Posterior vena cava (tissue), 2 donors: ENCODE data around the gene HSF5. TPM values are rescaled to one million over a fixed set of nuclear protein-coding genes. Genes with fewer than 3 reads are reported as not detected.
"Not testable (repeated sequence)": the region's sequence is repeated elsewhere in the genome, so short reads cannot be mapped to it uniquely, and the experiment has no call there.

Experiments used
- DNase-seq: peaks from one replicate; pipeline ENCODE4 v3.0.0-alpha.2; 2020; ENCODE audit warnings: low spot score
- intact Hi-C, 2 donors: fragments of 100-400 bp; cut with DNase I; formaldehyde crosslinking; loops; one replicate each; pipeline versions ENCODE4 v1.14.1 to v1.14.2; 2022 to 2023
- total RNA-seq, 2 donors: library from RNA; stranded (reverse); fragmentation: NEBNext Ultra II Directional; extraction: Animal tissue kit (Norgen Biotek cat#: 25700); gene quantifications; one replicate each; pipeline ENCODE4 v1.2.1, GENCODE V29; 2021
- donor health status: DM: yes; HTN: yes; CAD: no.
- donor health status: DM: yes; HTN: yes; CAD: no.

Gene HSF5
- total RNA-seq, 2 donors from 2014 or later: 0.05 TPM; not detected in 1

DNA sequence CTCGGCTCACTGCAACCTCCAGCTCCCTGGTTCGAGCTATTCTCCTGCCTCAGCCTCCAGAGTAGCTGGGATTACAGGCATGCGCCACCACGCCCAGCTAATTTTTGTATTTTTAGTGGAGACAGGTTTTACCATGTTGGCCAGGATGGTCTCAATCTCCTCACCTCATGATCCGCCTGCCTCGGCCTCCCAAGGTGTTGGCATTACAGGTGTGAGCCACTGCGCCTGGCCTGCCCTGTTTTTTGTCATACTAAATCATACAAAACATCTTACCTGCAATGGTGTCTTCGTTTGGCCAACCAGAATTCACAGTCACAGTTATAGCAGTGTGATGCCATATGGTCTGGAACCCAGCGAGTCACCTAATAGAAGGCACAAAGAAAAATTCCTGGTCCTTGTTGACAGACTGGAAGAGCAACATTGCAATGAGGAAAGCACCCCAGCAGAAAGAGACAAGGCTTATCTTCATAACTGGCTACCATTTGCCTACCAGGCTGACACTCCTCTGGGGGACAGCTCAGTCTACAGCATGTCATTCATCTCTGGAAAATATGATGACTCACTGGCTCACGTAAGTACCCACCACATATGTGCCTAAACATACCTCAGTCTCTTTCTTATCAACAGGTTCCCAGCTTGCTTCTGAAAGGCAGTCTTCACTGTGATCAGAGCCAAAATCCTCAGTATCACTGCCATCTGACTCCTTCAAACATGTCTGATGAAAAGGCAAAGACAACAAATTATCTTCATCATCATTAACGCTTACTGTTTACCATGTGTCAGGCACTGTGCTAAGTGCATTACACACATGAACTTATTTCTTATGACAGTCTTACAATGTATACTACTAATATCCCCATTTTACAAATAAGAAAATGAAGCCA lies 4.3 kb upstream of the HSF5 start:
- DNase-seq: no peak
- intact Hi-C loops: no loop called here

DNA sequence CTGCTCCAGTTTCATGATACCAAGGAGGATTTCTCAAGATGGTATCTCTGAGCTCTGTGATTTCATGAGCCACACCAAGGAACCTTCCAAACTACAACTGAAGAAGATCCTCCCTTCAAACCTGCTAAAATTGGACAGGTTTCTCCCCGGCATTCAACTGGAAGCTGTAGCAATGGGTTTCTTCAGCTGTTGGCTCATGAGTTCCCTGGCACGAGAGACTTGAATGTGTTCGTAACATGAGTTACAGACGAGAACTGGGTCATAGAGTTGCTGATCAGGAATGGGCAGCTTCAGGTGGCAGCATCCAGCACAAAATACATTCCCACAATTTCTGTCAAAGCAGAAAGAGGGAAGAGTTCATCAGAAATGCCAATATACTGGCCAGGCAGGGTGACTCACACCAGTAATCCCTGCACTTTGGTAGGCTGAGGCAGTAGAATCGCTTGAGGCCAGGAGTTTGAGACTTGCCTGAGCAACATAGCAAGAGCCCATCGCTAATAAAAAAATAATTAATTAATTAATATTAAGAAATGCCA lies 3.4 kb upstream of the HSF5 start:
- intact Hi-C loops: no loop called here
- no peak for DNase-seq

DNA sequence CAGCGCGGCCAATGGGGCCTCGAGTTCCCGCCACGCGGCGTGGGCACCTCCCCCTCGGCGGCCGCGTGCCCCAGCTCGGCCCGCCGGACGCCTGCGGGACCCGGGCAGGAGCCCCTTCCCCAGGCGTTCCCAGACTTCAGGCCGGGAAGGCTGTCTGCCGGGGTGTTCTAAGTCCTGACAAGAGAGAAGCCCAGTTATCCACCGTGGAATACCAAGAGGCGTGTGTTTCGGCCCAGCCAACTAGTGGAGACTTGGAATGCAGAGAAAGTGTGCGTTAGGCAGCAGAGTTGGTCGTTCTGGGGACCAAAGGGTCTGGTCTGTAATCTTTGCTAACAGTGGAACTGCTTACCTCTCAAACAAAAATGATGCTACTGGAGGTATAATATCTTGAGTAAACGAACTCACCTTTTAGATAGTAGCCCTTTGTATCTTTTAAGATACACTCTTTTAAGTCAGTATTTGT lies 251 bp upstream of the HSF5 start:
- DNase-seq: no peak
- intact Hi-C loops: no loop called here

DNA sequence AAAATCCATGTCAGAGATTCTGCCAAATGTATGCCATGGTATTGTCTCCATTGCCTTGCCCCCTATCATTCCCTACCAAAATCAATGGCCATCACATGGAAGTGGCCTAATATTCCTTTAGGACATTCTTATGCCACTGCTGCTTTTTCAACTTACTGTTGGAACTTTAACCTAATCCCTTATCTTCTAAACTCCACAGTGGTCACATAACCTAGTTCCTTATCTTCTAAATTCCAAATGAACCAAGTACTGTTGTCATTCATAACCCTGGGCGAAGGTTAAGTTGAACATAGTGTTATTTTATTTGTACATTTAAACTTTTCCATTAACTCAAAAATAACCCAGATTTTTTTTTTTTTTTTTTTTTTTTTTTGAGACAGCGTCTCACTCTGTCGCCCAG lies 3.6 kb downstream of the HSF5 start:
- DNase-seq: no peak
- intact Hi-C loops: no loop called here

DNA sequence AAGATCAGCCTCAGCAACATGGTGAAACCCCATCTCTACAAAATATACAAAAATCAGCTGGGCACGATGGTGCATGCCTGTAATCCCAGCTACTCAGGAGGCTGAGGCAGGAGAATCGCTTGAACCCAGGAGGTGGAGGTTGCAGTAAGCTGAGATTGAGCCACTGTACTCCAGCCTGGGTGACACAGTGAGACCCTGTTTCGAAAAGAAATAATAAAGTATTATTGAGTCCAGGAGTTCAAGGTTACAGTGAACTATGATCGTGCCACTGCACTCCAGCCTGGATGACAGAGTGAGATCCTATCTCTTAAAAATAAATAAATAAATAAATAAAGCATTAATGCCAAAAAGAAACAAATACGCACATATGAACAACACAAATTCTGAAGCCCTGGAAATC lies 6.4 kb downstream of the HSF5 start:
- intact Hi-C loops, DNase-seq: not testable (repeated sequence)

DNA sequence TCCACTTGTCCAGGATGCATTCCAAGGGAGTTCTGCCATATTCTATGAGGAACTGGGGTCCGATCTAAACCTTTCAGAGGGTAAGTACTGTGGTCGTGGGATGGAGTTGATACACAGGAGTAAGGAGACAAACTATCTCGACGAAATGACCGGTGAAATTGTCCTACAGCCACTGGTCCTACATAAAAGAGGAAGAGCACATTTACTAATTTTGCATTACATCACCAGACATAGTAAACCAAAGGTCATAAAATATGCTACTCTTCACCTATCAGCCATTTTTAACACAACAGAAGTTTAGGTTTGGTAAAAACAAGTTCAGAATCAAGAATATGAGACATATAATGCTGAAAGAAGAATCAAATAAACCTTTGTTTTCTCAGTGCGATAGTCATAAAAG lies 8.1 kb downstream of the HSF5 start:
- no peak for DNase-seq
- intact Hi-C loops: no loop called here

DNA sequence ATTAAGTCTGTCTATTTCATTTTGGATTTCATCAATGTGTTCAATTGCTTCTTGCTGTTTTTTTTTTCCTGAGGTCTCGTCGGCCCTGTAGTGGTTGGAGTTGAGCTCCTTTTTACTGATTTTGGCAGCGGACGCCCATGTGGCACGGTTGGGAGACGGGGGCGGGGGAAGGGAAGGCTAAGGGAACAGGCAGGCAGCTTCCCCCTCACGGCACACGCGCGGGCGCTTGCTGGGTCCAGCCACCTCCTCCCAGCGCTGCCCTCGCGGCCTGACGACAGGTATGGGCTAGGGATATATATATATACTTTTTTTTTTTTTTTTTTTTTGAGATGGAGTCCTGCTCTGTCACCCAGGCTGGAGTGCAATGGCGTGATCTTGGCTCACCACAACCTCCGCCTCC lies 11.4 kb downstream of the HSF5 start:
- intact Hi-C loops: no loop called here
- DNase-seq: no peak

DNA sequence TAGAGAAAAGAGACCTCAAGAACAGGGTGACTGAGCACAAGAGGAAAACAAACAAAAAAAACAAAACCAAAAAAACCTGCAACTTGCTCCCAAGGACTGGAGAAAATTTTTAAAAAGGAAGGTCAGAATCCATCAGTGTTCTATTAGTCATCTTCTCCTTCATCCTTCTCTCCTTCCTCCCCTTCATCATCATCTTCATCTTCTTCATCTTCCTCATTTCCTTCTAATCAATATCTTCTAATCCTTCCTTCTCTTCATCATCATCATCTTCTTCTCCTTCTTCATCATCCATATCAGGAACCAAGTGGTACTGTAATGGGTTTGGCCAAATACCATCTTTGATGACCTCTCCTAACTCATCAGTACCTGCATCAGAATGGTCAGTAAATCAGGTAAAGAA lies 12.2 kb downstream of the HSF5 start:
- no peak for DNase-seq
- intact Hi-C loops: no loop called here

DNA sequence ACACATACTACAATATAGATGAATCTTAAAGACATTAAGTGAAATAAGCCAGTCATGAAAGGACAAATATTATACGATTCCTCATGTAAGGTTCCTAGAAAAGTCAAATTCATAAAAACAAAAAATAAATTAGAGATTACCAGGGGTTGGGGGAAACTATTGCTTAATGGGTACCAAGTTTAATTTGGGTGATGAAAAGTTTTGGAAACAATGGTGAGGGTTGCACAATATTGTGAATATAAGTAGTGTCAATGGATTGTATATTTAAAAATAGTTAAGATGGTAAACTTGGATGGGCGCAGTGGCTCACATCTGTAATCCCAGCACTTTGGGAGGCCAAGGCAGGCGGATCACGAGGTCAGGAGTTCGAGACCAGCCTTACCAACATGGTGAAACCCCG lies 17.9 kb downstream of the HSF5 start:
- DNase-seq: no peak
- intact Hi-C loops: no loop called here

DNA sequence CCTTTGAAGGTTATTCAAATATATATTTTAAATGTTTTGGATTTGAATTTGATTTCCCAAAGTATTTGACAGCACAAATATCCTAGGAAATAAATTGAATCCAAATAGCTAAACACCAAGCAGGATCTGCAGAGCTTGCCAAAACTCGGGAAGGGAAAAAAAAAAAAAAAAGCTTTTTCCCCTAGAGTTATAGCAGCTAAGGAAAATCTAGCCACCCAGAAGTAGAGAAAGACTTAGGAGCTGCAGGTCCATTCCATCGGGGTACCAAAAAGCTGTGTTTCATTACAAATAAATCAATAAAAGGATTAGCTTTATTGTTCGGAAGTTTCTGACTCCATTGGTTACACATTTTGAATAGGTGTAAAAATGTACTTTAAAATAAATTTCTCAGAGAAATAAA lies 19.3 kb downstream of the HSF5 start:
- intact Hi-C loops: loop anchor here in 1 of 2 donors (5.0 kb wide), 1 partner anchor 967 kb away; no protein-coding TSS in a partner anchor
- DNase-seq: no peak

DNA sequence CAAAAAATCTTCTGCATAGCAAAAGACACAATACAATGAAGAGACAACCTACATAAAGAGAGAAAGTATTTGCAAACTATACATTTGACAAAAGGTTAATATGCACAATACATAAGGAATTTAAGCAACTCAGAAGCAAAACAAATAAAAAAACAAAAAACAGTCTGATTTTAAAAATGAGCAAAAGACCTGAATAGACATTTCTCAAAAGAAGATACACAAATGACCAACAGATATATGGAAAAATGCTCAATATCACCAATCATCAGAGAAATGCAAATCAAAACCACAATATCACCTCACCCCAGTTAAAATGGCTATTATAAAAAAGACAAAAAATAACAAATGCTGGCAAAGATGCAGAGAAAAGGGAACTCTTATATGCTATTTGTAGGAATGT lies 32.7 kb downstream of the HSF5 start:
- no peak for DNase-seq
- intact Hi-C loops: no loop called here

DNA sequence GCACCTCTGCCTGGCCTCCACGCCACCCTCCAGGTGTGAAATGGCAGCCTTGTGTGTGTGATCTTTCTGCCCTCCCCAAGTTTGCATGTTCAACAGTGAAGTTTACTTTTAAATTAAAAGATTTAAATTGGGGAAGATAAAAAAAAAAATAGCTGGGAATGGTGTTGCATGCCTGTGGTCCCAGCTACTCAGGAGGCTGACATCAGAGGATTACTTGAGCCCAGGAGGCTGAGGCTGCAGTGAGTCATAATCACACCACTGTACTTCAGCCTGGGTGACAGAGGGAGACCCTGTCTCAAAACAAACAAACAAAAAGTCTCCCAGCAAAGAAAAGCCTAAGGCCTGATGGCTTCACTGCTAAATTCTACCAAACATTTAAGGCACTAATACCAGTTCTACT lies 35.5 kb downstream of the HSF5 start:
- intact Hi-C loops: no loop called here
- DNase-seq: no peak

DNA sequence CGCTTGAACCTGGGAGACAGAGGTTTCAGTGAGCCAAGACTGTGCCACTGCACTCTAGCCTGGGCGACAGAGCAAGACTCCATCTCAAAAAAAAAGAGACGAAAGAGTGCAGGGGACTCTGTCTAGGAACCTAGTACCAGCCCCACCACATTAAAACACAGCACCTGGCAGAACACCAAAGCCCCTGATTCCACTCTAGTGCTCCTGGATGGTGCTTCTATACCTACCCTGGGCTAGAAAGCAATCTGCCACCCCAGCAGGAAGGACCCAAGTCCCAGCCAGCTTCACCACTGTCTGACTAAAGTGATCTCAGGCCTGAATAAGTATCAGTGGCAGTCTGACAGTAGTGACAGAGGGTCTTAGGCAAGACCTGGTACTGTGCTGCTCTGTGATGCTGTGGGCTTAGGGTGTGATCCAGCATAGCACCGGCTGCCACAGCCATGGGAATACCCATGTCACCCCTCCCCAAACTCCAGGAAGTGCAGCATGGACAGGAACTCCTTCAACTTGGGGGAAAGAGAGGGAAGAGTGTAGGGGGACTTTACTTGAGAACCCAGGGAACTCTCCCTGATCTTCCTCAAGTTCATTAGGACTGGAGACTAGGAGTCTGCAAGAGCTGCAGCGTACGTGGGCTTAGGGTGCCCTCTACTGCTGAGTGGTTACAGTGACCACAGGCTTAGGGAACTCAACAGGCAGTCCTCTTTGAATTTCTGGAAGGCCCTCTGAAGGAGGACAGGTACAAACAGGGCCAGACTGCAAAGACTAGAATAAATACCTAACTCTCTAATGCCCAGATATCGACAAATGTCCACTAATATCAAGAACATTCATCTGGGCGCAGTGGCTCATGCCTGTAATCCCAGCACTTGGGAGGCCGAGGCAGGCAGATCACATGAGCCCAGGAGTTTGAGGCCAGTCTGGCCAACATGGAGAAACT lies 40.9 kb downstream of the HSF5 start:
- no peak for DNase-seq
- intact Hi-C loops: no loop called here

DNA sequence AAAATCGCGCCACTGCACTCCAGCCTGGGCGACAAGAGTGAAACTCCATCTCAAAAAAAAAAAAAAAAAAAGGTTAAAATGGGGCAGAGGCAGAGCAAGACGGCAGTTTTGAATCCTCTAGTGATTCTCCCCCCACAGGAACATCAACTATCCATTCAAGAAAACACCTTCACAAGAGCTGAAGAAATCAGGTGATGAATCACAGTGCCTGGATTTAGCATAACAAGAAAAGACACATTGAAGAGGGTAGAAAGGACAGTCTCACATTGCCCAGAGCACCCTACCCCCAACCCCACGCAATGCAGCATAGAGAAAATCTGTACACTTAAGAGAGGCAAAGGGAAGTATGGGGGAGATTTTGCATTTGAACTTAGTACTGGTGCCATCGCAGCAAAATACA lies 42.1 kb downstream of the HSF5 start:
- DNase-seq: no peak
- intact Hi-C loops: no loop called here

DNA sequence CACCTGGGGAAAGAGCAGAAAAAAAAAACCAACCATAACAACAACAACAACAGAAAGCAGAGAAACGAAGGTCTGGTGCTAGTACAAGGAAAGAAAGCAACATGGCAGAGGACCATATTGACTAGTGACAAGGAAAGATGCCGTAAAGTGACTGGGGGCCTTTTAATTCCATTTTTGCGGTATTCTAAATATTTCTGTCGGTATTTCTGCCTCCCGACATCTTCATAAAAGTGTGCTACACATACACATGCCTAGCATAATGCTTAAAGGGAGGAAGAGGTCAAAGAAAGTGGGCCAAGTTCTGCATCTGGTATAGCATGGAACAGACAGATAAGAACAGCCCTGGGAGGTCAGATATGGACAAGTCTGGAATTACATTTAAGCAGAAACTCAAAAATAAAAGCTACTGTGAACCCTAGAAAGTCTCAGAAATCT lies 51.4 kb downstream of the HSF5 start:
- intact Hi-C loops: no loop called here
- no peak for DNase-seq

DNA sequence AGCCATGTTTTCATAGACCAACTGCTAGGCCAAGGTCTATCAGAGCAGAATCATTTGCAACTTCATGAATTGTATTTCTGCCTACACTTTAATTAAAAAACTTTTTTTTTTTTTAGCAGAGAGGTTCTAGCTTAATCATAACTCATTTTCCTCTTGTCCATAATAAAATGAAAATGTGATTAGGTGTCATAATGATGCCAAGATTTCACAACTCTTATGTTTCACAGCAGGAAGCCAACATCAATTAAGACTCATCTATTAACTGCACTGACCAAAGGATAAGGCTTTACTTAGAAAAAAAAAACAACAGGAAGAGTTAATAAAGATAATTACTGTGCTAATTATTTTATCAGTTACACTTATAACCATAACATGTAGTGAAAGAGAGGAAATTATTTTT lies 52.0 kb downstream of the HSF5 start:
- no peak for DNase-seq
- intact Hi-C loops: no loop called here

DNA sequence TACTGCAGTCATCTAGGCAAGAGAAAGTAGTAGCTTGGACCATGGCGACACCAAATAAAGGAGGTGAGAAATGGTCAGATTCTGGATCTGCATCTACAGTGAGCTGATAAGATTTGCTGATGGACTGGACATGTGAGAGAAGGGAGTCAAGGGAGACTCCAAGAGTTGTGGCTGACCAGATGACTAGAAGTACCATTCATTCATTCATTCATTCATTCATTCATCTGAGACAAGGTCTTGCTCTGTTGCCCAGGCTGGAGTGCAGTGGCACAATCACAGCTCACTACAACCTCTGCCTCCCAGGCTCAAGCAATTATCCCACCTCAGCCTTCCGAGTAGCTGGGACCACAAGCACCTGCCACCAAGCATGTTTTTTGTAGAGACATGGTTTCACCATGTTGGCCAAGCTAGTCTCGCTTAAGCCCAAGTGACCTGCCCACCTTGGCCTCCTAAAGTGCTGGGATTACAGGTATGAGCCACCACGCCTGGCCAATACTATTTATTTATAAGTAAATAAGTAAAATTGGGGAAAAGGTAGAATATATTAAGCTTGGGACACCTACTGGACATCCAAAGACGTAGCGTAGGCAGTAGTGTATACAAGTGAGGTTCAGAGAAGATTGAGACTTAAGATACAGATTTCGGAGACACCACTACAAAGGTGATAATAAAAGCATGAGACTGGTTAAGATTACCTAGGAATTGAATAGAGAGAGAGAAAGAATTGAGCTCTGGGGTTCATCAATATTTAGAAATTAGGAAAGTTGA lies 55.2 kb downstream of the HSF5 start:
- DNase-seq: no peak
- intact Hi-C loops: no loop called here

DNA sequence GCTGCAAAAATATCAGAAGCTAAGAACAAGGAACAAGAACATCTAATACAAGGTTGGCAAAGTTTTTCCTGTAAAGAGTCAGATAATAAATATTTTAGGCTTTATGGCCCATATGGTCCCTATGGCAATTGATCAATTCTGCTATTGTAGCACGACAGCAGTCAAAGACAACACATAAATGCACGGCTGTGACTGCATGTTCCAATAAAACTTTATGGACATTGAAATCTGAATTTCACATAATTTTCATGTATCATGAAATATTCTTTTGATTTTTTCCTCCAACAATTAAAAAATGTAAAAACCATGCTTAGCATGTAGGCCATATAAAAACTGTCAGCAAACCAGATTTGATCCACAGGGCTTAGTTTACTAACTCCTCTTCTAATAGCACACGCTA lies 60.4 kb downstream of the HSF5 start:
- intact Hi-C loops: no loop called here
- DNase-seq: no peak

DNA sequence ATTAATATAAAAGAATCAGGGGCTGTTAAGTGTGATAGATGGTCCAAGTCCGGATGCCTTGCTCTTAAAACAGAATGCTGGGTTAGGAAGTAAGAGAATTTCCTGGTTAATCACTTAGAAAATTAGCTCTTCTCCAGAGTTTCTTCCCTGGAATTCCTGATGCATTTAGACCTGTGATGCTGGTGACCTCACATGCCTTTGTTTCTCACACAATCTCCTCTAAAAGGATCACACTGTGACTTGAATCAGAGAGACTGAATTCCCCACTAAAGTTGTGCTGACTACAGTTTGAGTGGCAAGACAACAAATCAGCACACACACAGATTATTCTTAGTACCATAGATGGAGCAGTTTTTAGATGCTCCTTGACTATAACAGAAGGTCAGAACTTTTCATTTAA lies 66.5 kb downstream of the HSF5 start:
- intact Hi-C loops: no loop called here
- DNase-seq: no peak
